Measurements from ENCODE around the gene DAPK2.

Gene DAPK2

GRCh38 chr15:64022571-64022970 lies 23.7 kb downstream of the DAPK2 start:
- Histone ChIP-seq H3K9me3 (ENCODE audit: severe bottlenecking) (no peaks in the 10 kb centered on the region), H3K27me3 (ENCODE audit: insufficient read depth, low read depth, severe bottlenecking) (no peaks in the 10 kb centered on the region), H3K4me3 (ENCODE audit: low read depth, low read length) (no peak overlapping the region), H3K27ac (no peak overlapping the region), H3K36me3 (no peaks in the 10 kb centered on the region)
- TF ChIP-seq CTCF (IDR thresholded peaks at IDR 0.05; ENCODE audit: low read depth, low read length) = no peak
- no peak for DNase-seq

- H3K27ac ChIP-seq = 0 out of 2 replicates have a peak overlapping the region, but pooled peaks have one; percentile 5
- no peaks in the 10 kb centered on the region for H3K9me3 ChIP-seq (ENCODE audit: severe bottlenecking)
- H3K4me3 ChIP-seq (ENCODE audit: low read depth, low read length) = no peak overlapping the region
- H3K27me3 ChIP-seq (ENCODE audit: insufficient read depth, low read depth, severe bottlenecking) = no peaks in the 10 kb centered on the region
- TF ChIP-seq CTCF (IDR thresholded peaks at IDR 0.05; ENCODE audit: low read depth, low read length) = no peak
- DNase-seq = peak; percentile 39
- no peaks in the 10 kb centered on the region for H3K36me3 ChIP-seq
Measured at GRCh38 chr15:64019764-64020163, 26.5 kb downstream of the DAPK2 start.

GRCh38 chr15:64017591-64018163 lies 28.6 kb downstream of the DAPK2 start:
- Histone ChIP-seq H3K4me3 (ENCODE audit: low read depth, low read length) (no peak overlapping the region), H3K9me3 (ENCODE audit: severe bottlenecking) (no peaks in the 10 kb centered on the region), H3K27ac (no peak overlapping the region), H3K36me3 (no peaks in the 10 kb centered on the region), H3K27me3 (ENCODE audit: insufficient read depth, low read depth, severe bottlenecking) (no peaks in the 10 kb centered on the region)
- TF ChIP-seq CTCF (IDR thresholded peaks at IDR 0.05; ENCODE audit: low read depth, low read length) = no peak
- DNase-seq = no peak

GRCh38 chr15:64017082-64017588 lies 29.1 kb downstream of the DAPK2 start:
- no peaks in the 10 kb centered on the region for H3K27me3 ChIP-seq (ENCODE audit: insufficient read depth, low read depth, severe bottlenecking)

GRCh38 chr15:64016257-64016656 lies 30.0 kb downstream of the DAPK2 start:
- no peak overlapping the region for H3K4me3 ChIP-seq (ENCODE audit: low read depth, low read length)
- no peaks in the 10 kb centered on the region for H3K27me3 ChIP-seq (ENCODE audit: insufficient read depth, low read depth, severe bottlenecking)
- no peak overlapping the region for H3K27ac ChIP-seq
- no peak for TF ChIP-seq CTCF (IDR thresholded peaks at IDR 0.05; ENCODE audit: low read depth, low read length)
- no peak for DNase-seq
- no peaks in the 10 kb centered on the region for H3K36me3 ChIP-seq
- H3K9me3 ChIP-seq (ENCODE audit: severe bottlenecking) = no peaks in the 10 kb centered on the region

More at GRCh38 chr15:64017082-64017588, 29.1 kb downstream of the DAPK2 start:
- Histone ChIP-seq H3K36me3 (no peaks in the 10 kb centered on the region), H3K9me3 (ENCODE audit: severe bottlenecking) (no peaks in the 10 kb centered on the region), H3K27ac (no peak overlapping the region), H3K4me3 (ENCODE audit: low read depth, low read length) (no peak overlapping the region)
- no peak for TF ChIP-seq CTCF (IDR thresholded peaks at IDR 0.05; ENCODE audit: low read depth, low read length)
- DNase-seq = no peak

- Histone ChIP-seq H3K4me3 (ENCODE audit: low read depth, low read length) (no peak overlapping the region), H3K27ac (no peak overlapping the region), H3K9me3 (ENCODE audit: severe bottlenecking) (no peaks in the 10 kb centered on the region), H3K36me3 (no peaks in the 10 kb centered on the region), H3K27me3 (ENCODE audit: insufficient read depth, low read depth, severe bottlenecking) (no peaks in the 10 kb centered on the region)
- no peak for TF ChIP-seq CTCF (IDR thresholded peaks at IDR 0.05; ENCODE audit: low read depth, low read length)
- no peak for DNase-seq
Measured at GRCh38 chr15:64014995-64015394, 31.3 kb downstream of the DAPK2 start.

All from WERI-Rb-1 (cell line).